ENCODE data around the gene ACSBG1.

The ACSBG1 gene

GRCh38 chr15:78175330-78175729, 59.0 kb downstream of the ACSBG1 start:
- Histone ChIP-seq H3K4me3 (ENCODE audit: low read depth in 1 of 2, low read length in 2 of 2) (0 out of 4 replicates have a peak overlapping the region, but pooled peaks of 1 of the 2 experiments have one; percentile 16), H3K9ac (ENCODE audit: low read depth, low read length) (peak overlapping the region; percentile 45), H3K79me2 (ENCODE audit: insufficient read depth, low read length) (no peaks in the 10 kb centered on the region), H4K20me1 (ENCODE audit: insufficient read depth, low read length) (no peaks in the 10 kb centered on the region), H3K36me3 (ENCODE audit: insufficient read depth, low read length) (peaks cover 25% of the 10 kb centered on the region), H3K4me1 (ENCODE audit: insufficient read depth, low read length) (peaks cover 46% of the 10 kb centered on the region), H3K4me2 (ENCODE audit: insufficient read depth, low read length) (peak overlapping the region; percentile 51), H2AFZ (ENCODE audit: low read depth, low read length) (peak overlapping the region; percentile 53; the same call in 1 of the 2 replicates), H3K9me3 (ENCODE audit: insufficient read depth, low read length, severe bottlenecking) (no peaks in the 10 kb centered on the region), H3K27me3 (ENCODE audit: insufficient read depth, low read length, poor library complexity) (no peaks in the 10 kb centered on the region), H3K27ac (ENCODE audit: low read length) (peak overlapping the region; percentile 94)
- peak; percentile 32 for ATAC-seq (ENCODE audit: insufficient read depth, low read depth)
- TF ChIP-seq EZH2 (IDR thresholded peaks at IDR 0.05; ENCODE audit: borderline replicate concordance, low read depth, low read length, severe bottlenecking) (no peak), CTCF (IDR thresholded peaks at IDR 0.05; ENCODE audit: borderline replicate concordance, extremely low read depth, low read length, poor library complexity, severe bottlenecking) (peak; percentile 40)
- DNase-seq, result peak; percentile 61

GRCh38 chr15:78174401-78174800, 60.0 kb downstream of the ACSBG1 start:
- peak overlapping the region; percentile 51 for H3K4me2 ChIP-seq (ENCODE audit: insufficient read depth, low read length)
- peak overlapping the region; percentile 45 for H3K9ac ChIP-seq (ENCODE audit: low read depth, low read length)
- H3K4me3 ChIP-seq (ENCODE audit: low read depth in 1 of 2, low read length in 2 of 2), result peak overlapping the region in 1 of 2 experiments; percentile 10; a peak in 1 of 4 replicates
- TF ChIP-seq CTCF (IDR thresholded peaks at IDR 0.05; ENCODE audit: borderline replicate concordance, extremely low read depth, low read length, poor library complexity, severe bottlenecking) (no peak), EZH2 (IDR thresholded peaks at IDR 0.05; ENCODE audit: borderline replicate concordance, low read depth, low read length, severe bottlenecking) (no peak)
- H3K9me3 ChIP-seq (ENCODE audit: insufficient read depth, low read length, severe bottlenecking), result no peaks in the 10 kb centered on the region
- H3K27ac ChIP-seq (ENCODE audit: low read length), result peak overlapping the region; percentile 94
- H2AFZ ChIP-seq (ENCODE audit: low read depth, low read length), result no peak overlapping the region
- DNase-seq (peak; percentile 95), ATAC-seq (ENCODE audit: insufficient read depth, low read depth) (peak; percentile 88)
- no peaks in the 10 kb centered on the region for H3K27me3 ChIP-seq (ENCODE audit: insufficient read depth, low read length, poor library complexity)
- H3K79me2 ChIP-seq (ENCODE audit: insufficient read depth, low read length), result no peaks in the 10 kb centered on the region
- H3K36me3 ChIP-seq (ENCODE audit: insufficient read depth, low read length), result peaks cover 34% of the 10 kb centered on the region
- H4K20me1 ChIP-seq (ENCODE audit: insufficient read depth, low read length), result no peaks in the 10 kb centered on the region
- H3K4me1 ChIP-seq (ENCODE audit: insufficient read depth, low read length), result peaks cover 46% of the 10 kb centered on the region

- H3K9me3 ChIP-seq (ENCODE audit: insufficient read depth, low read length, severe bottlenecking), result no peaks in the 10 kb centered on the region
- no peak overlapping the region for H2AFZ ChIP-seq (ENCODE audit: low read depth, low read length)
- H3K4me1 ChIP-seq (ENCODE audit: insufficient read depth, low read length), result peaks cover 64% of the 10 kb centered on the region
- H3K27me3 ChIP-seq (ENCODE audit: insufficient read depth, low read length, poor library complexity), result no peaks in the 10 kb centered on the region
- H3K4me3 ChIP-seq (ENCODE audit: low read depth in 1 of 2, low read length in 2 of 2), result no peak overlapping the region
- H3K4me2 ChIP-seq (ENCODE audit: insufficient read depth, low read length), result no peak overlapping the region
- peak overlapping the region; percentile 93 for H3K27ac ChIP-seq (ENCODE audit: low read length)
- TF ChIP-seq EZH2 (IDR thresholded peaks at IDR 0.05; ENCODE audit: borderline replicate concordance, low read depth, low read length, severe bottlenecking) (no peak), CTCF (IDR thresholded peaks at IDR 0.05; ENCODE audit: borderline replicate concordance, extremely low read depth, low read length, poor library complexity, severe bottlenecking) (no peak)
- H4K20me1 ChIP-seq (ENCODE audit: insufficient read depth, low read length), result no peaks in the 10 kb centered on the region
- peaks cover 3% of the 10 kb centered on the region; the same call in 1 of the 2 replicates for H3K79me2 ChIP-seq (ENCODE audit: insufficient read depth, low read length)
- ATAC-seq (ENCODE audit: insufficient read depth, low read depth), result no peak
- peaks cover 52% of the 10 kb centered on the region for H3K36me3 ChIP-seq (ENCODE audit: insufficient read depth, low read length)
- no peak for DNase-seq
- no peak overlapping the region for H3K9ac ChIP-seq (ENCODE audit: low read depth, low read length)
Measured at GRCh38 chr15:78171864-78172472, 62.4 kb downstream of the ACSBG1 start.

All from DND-41 (cell line).